SU-DHL-6 (cell line): ENCODE data around the gene ZSCAN21.

Experiments used
- EZH2phosphoT487 ChIP-seq: fragments of 200-600 bp; sonication (generic), shearing (Covaris generic); conservative IDR thresholded peaks from 2 replicates; pipeline ENCODE4 v1.6.1; 2018; ENCODE audit warnings: mild to moderate bottlenecking, antibody characterized with exemption, low read length, moderate library complexity, mixed read lengths
- TF ChIP-seq, protein P1 (sequence below): fragments of 200-600 bp; sonication (generic); IDR thresholded peaks from one replicate; pipeline ENCODE4 v1.5.1; 2017; ENCODE audit warnings: antibody characterized with exemption, mild to moderate bottlenecking, low read length, moderate library complexity; ENCODE audit not compliant: insufficient read depth, poor library complexity, severe bottlenecking

DNA sequence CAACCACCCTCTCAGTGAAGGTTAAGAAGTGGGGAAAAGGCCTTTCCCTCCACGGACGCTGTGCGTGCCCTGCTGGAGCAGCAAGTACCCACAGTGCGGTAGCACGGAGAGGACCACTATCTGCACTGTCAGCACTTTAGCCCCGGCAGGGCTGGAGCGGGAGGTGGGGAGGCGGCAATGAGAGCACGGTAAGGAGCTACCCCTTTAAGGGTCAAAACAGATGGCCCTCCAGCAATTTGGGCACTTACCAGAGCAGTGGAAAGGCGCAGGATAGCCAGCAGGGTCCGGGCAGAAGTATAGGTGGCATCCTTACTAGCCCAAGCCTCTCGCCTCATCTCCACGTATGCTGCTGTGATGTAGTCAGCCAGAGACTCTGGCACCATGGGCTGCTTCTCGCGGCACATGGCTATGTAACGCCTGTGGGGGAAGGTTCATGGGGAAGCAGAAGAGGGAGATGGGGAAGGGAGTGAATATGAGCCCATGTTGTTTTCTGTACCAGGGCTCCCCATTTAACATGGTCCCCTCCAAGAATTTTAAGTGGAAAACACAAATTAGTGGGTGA, 44.4 kb downstream of the ZSCAN21 start:
- TF ChIP-seq, protein P1, sequence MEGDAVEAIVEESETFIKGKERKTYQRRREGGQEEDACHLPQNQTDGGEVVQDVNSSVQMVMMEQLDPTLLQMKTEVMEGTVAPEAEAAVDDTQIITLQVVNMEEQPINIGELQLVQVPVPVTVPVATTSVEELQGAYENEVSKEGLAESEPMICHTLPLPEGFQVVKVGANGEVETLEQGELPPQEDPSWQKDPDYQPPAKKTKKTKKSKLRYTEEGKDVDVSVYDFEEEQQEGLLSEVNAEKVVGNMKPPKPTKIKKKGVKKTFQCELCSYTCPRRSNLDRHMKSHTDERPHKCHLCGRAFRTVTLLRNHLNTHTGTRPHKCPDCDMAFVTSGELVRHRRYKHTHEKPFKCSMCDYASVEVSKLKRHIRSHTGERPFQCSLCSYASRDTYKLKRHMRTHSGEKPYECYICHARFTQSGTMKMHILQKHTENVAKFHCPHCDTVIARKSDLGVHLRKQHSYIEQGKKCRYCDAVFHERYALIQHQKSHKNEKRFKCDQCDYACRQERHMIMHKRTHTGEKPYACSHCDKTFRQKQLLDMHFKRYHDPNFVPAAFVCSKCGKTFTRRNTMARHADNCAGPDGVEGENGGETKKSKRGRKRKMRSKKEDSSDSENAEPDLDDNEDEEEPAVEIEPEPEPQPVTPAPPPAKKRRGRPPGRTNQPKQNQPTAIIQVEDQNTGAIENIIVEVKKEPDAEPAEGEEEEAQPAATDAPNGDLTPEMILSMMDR: no peak
- TF ChIP-seq EZH2phosphoT487: no peak
